Panc1 (cell line): Measurements from ENCODE around the gene KLHDC9. TPM values are rescaled to one million over a fixed set of nuclear protein-coding genes. Genes with fewer than 3 reads are reported as not detected.

Experiments
- ATAC-seq: fragments of 200-7000 bp; cut with Tn5 transposase; 2 replicates; pipeline ENCODE4 v1.9.1; 2020; ENCODE audit warnings: mild to moderate bottlenecking, moderate library complexity
- BruUV-seq: library from RNA; stranded (reverse); fragments of 400-500 nt; replicated peaks from 2 replicates; lab custom pipeline; 2021; lab: Mats Ljungman, UMichigan
- CTCF ChIA-PET: fragments of 300-600 bp; sonication (Branson Sonifier 250); formaldehyde crosslinking; loops from one replicate; lab custom pipeline; 2022; ENCODE audit warnings: antibody characterized with exemption; lab: Charles Lee
- POLR2A ChIA-PET: fragments of 300-600 bp; sonication (Branson Sonifier 250); formaldehyde crosslinking; loops from one replicate; lab custom pipeline; 2022; ENCODE audit warnings: antibody characterized with exemption; lab: Charles Lee
- DNase-seq: peaks from one replicate; pipeline ENCODE4 v3.0.0-alpha.2; 2010; ENCODE audit warnings: low read depth, low spot score
- H3K27ac ChIP-seq: 2 replicates; pipeline ENCODE4 v1.5.1; 2011; ENCODE audit warnings: mild to moderate bottlenecking, low read length, inconsistent platforms
- H3K27me3 ChIP-seq: fragments of 200-500 bp; sonication (Bioruptor generic); 2 replicates; pipeline ENCODE4 v1.6.0; 2014; ENCODE audit warnings: low read length, inconsistent platforms; ENCODE audit not compliant: control insufficient read depth, insufficient read depth
- H3K36me3 ChIP-seq: fragments of 200-500 bp; sonication (Bioruptor generic); 2 replicates; pipeline ENCODE4 v1.5.1; 2014; ENCODE audit warnings: inconsistent platforms, mild to moderate bottlenecking, low read length, moderate library complexity; ENCODE audit not compliant: control insufficient read depth, insufficient read depth
- H3K4me1 ChIP-seq: 2 replicates; pipeline ENCODE4 v1.5.1; 2011; ENCODE audit warnings: inconsistent platforms, mild to moderate bottlenecking, low read length, moderate library complexity; ENCODE audit not compliant: control insufficient read depth, insufficient read depth
- H3K4me3 ChIP-seq, 2 experiments: 2 replicates each; pipeline ENCODE4 v1.5.1; 2011 to 2012; ENCODE audit warnings: low read depth in 2 of 2, low read length in 2 of 2, mild to moderate bottlenecking in 2 of 2, inconsistent platforms in 1 of 2, moderate library complexity in 1 of 2
- H3K9me3 ChIP-seq: fragments of 200-500 bp; sonication (Bioruptor generic); 2 replicates; pipeline ENCODE4 v1.5.1; 2014; ENCODE audit warnings: low read depth, mild to moderate bottlenecking, inconsistent platforms, low read length, moderate library complexity; ENCODE audit not compliant: control insufficient read depth, insufficient read depth
- CTCF ChIP-seq: fragments of 450-650 bp; IDR thresholded peaks from 2 replicates; pipeline ENCODE4 v1.5.1; 2017; ENCODE audit warnings: mild to moderate bottlenecking
- POLR2AphosphoS5 ChIP-seq: IDR thresholded peaks from 2 replicates; pipeline ENCODE4 v1.6.1; 2012; ENCODE audit warnings: mild to moderate bottlenecking, low read depth, low read length, moderate library complexity
- REST ChIP-seq, 2 experiments: IDR thresholded peaks; 2 replicates each; pipeline ENCODE4 v1.6.1; 2011 to 2012; ENCODE audit warnings: low read depth in 2 of 2, control low read depth in 1 of 2, low read length in 1 of 2, mild to moderate bottlenecking in 1 of 2, moderate library complexity in 1 of 2; ENCODE audit not compliant: insufficient read depth in 1 of 2
- SIN3A ChIP-seq: IDR thresholded peaks from 2 replicates; pipeline ENCODE4 v1.6.1; 2012; ENCODE audit warnings: low read depth, mild to moderate bottlenecking, low read length, moderate library complexity, borderline replicate concordance; ENCODE audit not compliant: insufficient read depth
- TCF7L2 ChIP-seq: IDR thresholded peaks from 2 replicates; pipeline ENCODE4 v1.6.1; 2011; ENCODE audit warnings: mild to moderate bottlenecking, low read depth, low read length, inconsistent platforms
- in situ Hi-C: cut with HindIII; loops from 2 replicates; pipeline ENCODE4 v1.10.0; 2016; ENCODE audit warnings: low sequenced_read_pairs, low pct_unique_long_range_greater_than_20kb
- intact Hi-C: fragments of 100-400 bp; cut with micrococcal nuclease; formaldehyde crosslinking; loops from one replicate; pipeline ENCODE4 v1.10.0; 2022; ENCODE audit not compliant: unreplicated experiment
- total RNA-seq: library from RNA; stranded (reverse); gene quantifications from one replicate; pipeline ENCODE4 v1.2.1, GENCODE V29; 2021; ENCODE audit not compliant: unreplicated experiment

KLHDC9 gene
- total RNA-seq, 1 experiment from 2014 or later = 7.6 TPM

GRCh38 chr1:161113915-161114314 lies 15.8 kb downstream of the KLHDC9 start:
- ChIA-PET CTCF (interaction anchor here (0.6 kb wide), 1 partner anchor 32 kb away, joined by 4 read pairs; no protein-coding TSS in a partner anchor), POLR2A (interaction anchor here (0.6 kb wide), 1 partner anchor 15 kb away, joined by 3 read pairs; no protein-coding TSS in a partner anchor)
- ATAC-seq (no peak), DNase-seq (no peak)
- Histone ChIP-seq H3K36me3 (peaks cover 4% of the 10 kb centered on the region; the same call in 1 of the 2 replicates), H3K9me3 (no peaks in the 10 kb centered on the region), H3K27ac (peak overlapping the region; percentile 59; the same call in 1 of the 2 replicates), H3K4me1 (peaks cover 22% of the 10 kb centered on the region), H3K27me3 (no peaks in the 10 kb centered on the region), H3K4me3 (no peak overlapping the region)
- no TSS peak for BruUV-seq
- TF ChIP-seq SIN3A = no peak
- TF ChIP-seq TCF7L2 = no peak
- no peak for TF ChIP-seq REST (IDR thresholded peaks at IDR 0.05; ENCODE audit: insufficient read depth in 1 of 2, low read depth in 2 of 2, low read length in 1 of 2)
- no peak for TF ChIP-seq POLR2AphosphoS5
- no peak for TF ChIP-seq CTCF
- in situ Hi-C loops (no loop called here), intact Hi-C loops (no loop called here)

GRCh38 chr1:161114556-161114955 lies 16.4 kb downstream of the KLHDC9 start:
- in situ Hi-C loops (no loop called here), intact Hi-C loops (no loop called here)
- TF ChIP-seq SIN3A = no peak
- TF ChIP-seq POLR2AphosphoS5 = no peak
- no peak for TF ChIP-seq REST (IDR thresholded peaks at IDR 0.05; ENCODE audit: insufficient read depth in 1 of 2, low read depth in 2 of 2, low read length in 1 of 2)
- TF ChIP-seq TCF7L2 = no peak
- no peak for TF ChIP-seq CTCF
- DNase-seq (no peak), ATAC-seq (no peak)
- ChIA-PET POLR2A (no interaction called here), CTCF (no interaction called here)
- no peaks in the 10 kb centered on the region for H3K9me3 ChIP-seq
- H3K27ac ChIP-seq = peak overlapping the region; percentile 59
- BruUV-seq = no TSS peak
- no peaks in the 10 kb centered on the region for H3K27me3 ChIP-seq
- peaks cover 4% of the 10 kb centered on the region; the same call in 1 of the 2 replicates for H3K36me3 ChIP-seq
- peaks cover 28% of the 10 kb centered on the region for H3K4me1 ChIP-seq
- H3K4me3 ChIP-seq = 0 out of 4 replicates have a peak overlapping the region, but pooled peaks of 1 of the 2 experiments have one; percentile 12
